ENCODE results near the gene UBE2O. TPM values are rescaled to one million over a fixed set of nuclear protein-coding genes. Genes with fewer than 3 reads are reported as not detected.

The UBE2O gene
- total and polyA plus RNA-seq, 8 donors: 10.4 to 19.8 (median 15.9) TPM

DNA sequence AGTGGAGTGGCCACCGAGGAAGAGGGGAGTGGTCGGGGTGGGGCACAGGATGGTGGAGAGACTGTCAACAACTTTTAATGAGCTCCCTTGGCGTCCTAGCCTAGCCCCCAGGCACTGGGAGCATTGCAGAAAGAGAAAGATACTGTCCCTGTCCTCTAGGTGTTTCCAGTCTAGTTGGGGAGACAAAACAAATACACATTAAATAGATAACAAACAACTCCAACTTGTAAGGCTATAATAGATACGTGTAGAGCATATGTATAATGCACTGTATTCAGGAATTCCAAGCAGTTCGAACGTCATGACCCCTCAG, 435 bp upstream of the UBE2O start:
- 14 to 16% methylated on average over 6 of the region's 6 CpGs for WGBS, 2 donors
- intact Hi-C loops (cut with DNase I): no loop called here
- Histone ChIP-seq H3K27me3 (no peaks in the 10 kb centered on the region), H3K9me3 (no peaks in the 10 kb centered on the region), H3K4me3 (no peak overlapping the region), H3K4me1 (peaks cover 0 to 4% (median 4%) of the 10 kb centered on the region in 3 donors), H3K27ac (no peak overlapping the region), H3K36me3 (no peaks in the 10 kb centered on the region)
- TF ChIP-seq, protein P1, sequence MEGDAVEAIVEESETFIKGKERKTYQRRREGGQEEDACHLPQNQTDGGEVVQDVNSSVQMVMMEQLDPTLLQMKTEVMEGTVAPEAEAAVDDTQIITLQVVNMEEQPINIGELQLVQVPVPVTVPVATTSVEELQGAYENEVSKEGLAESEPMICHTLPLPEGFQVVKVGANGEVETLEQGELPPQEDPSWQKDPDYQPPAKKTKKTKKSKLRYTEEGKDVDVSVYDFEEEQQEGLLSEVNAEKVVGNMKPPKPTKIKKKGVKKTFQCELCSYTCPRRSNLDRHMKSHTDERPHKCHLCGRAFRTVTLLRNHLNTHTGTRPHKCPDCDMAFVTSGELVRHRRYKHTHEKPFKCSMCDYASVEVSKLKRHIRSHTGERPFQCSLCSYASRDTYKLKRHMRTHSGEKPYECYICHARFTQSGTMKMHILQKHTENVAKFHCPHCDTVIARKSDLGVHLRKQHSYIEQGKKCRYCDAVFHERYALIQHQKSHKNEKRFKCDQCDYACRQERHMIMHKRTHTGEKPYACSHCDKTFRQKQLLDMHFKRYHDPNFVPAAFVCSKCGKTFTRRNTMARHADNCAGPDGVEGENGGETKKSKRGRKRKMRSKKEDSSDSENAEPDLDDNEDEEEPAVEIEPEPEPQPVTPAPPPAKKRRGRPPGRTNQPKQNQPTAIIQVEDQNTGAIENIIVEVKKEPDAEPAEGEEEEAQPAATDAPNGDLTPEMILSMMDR (IDR thresholded peaks at IDR 0.05): no peak
- FAIRE-seq: no peak
- ATAC-seq: no peak
- no peak for DNase-seq

DNA sequence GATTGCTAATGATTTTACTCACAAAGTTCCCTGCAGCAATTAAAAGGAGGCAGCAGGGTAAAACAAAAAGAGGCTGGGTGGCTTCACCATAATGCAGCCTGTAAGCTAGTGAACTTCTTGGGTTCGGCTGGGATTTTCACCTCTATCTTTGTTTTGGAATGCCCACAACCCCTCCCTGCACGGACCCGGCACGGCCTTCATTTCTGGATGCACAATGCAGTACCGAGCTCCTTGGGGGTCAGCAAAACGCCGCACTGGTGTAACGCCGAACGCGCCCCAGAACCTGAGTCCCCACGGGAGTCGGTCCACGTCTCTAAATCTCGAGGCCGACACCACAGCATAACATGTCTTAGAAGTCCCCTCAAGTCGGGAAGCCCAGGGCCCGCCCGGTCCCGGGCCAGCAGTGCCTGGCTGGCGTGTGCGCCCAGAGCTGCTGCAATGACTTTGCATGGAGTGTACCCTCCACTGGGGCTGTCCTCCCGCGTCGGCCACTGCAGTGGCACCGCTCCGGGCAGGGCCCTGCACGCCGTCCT, 759 bp downstream of the UBE2O start:
- H3K27me3 ChIP-seq: no peaks in the 10 kb centered on the region
- WGBS, 2 donors: 0 to 1% methylated on average over 25 to 29 of the region's 29 CpGs
- peak in 1 of 6 donors; percentile 82 for DNase-seq
- intact Hi-C loops (cut with DNase I): no loop called here
- H3K4me1 ChIP-seq: peaks cover 0 to 8% (median 4%) of the 10 kb centered on the region in 3 donors
- peak overlapping the region in 2 of 4 donors; percentile 35 to 39 for H3K27ac ChIP-seq
- FAIRE-seq: no peak
- H3K4me3 ChIP-seq: peak overlapping the region; percentile 89 to 99 (median 94)
- ATAC-seq: peak; percentile 57 to 71 (median 67)
- no peaks in the 10 kb centered on the region for H3K9me3 ChIP-seq
- TF ChIP-seq, protein P1 (IDR thresholded peaks at IDR 0.05): no peak
- no peaks in the 10 kb centered on the region for H3K36me3 ChIP-seq

DNA sequence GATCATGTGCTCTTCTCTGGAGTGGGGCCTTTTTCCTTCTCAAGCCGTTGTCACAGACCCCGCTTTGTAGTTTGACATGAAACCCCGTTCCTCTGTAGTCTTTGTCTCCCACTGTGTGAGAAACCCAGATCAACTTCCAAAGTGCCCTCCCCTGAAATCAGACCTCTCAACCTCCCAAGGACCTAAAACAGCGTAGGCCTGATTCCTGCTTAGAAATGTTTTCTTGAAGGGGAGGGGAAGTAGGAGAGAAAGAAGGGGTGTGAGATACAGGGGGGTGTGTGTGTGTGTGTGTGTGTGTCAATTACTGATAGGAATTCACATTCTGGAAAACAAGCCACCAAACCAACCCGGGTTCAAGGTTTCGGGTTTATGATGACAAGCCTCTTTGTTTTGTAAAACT, 1.4 kb downstream of the UBE2O start:
- DNase-seq: no peak
- Histone ChIP-seq H3K27ac (no peak overlapping the region), H3K4me1 (peaks cover 0 to 14% (median 4%) of the 10 kb centered on the region in 3 donors), H3K4me3 (peak overlapping the region in 2 of 4 donors; percentile 92 to 97), H3K27me3 (no peaks in the 10 kb centered on the region), H3K9me3 (no peaks in the 10 kb centered on the region), H3K36me3 (no peaks in the 10 kb centered on the region)
- no peak for FAIRE-seq
- ATAC-seq: no peak
- WGBS, 2 donors: 44% methylated on average over 6 of the region's 6 CpGs
- intact Hi-C loops (cut with DNase I): no loop called here
- TF ChIP-seq, protein P1 (IDR thresholded peaks at IDR 0.05): no peak

DNA sequence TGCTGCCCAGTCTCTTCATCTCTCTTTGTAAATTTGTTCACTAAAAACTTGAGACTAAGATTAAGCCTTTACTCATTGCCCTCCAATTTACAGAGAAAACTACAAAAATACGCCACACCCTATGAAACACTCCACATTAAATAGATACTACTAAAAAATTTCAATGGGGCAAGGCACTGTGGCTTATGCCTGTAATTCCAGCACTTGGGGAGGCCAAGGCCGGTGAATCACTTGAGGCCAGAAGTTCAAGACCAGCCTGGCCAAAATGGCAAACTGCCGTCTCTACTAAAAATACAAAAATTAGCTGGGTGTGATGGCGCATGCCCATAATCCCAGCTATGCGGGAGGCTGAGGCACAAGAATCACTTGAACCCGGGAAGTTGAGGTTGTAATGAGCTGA, 3.8 kb downstream of the UBE2O start:
- DNase-seq (no peak), FAIRE-seq (no peak), ATAC-seq (no peak)
- Histone ChIP-seq H3K4me3 (no peak overlapping the region), H3K9me3 (no peaks in the 10 kb centered on the region), H3K36me3 (no peaks in the 10 kb centered on the region), H3K4me1 (peaks cover 0 to 19% (median 4%) of the 10 kb centered on the region in 3 donors), H3K27ac (no peak overlapping the region), H3K27me3 (no peaks in the 10 kb centered on the region)
- intact Hi-C loops (cut with DNase I): no loop called here
- TF ChIP-seq, protein P1 (IDR thresholded peaks at IDR 0.05): no peak
- WGBS, 2 donors: 96 to 97% methylated on average over 6 of the region's 6 CpGs

DNA sequence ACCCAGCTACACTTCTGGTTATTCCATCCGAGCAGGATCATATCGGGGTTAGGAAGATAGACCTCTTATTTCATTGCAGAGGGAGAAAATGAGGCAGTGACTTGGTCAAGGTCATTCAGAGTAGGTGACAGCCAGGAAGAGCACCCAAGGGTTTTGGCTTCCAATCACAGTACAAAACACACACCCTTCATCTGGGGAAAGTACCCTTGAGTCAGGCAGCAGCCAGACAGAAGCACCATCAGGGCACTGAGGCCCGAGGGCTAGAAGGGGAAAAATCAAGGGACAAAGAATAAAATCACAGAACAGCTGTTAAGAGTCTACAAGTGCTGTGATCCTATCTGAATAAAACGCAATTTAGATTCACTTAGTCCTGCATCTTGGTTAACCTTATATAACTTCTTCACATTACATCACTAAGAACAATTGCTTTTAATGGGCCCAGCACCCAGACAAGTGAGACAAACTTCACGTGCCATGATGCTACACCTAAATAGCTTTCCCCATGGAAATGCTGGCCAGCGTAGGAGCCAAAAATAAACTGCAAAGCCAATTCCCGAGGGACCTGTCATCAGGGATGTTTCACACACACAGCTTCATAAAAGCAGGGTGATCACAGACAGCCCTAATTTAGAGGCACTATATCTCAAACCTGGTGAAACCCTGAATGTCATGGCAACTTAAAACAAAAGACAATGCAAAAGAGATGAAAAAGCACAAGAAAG, 4.9 kb downstream of the UBE2O start:
- Histone ChIP-seq H3K27me3 (no peaks in the 10 kb centered on the region), H3K4me1 (peaks cover 0 to 19% (median 4%) of the 10 kb centered on the region in 3 donors), H3K36me3 (no peaks in the 10 kb centered on the region), H3K9me3 (no peaks in the 10 kb centered on the region), H3K27ac (no peak overlapping the region), H3K4me3 (no peak overlapping the region)
- no peak for ATAC-seq
- TF ChIP-seq, protein P1 (IDR thresholded peaks at IDR 0.05): no peak
- DNase-seq: no peak
- WGBS, 2 donors: 60 to 77% methylated on average over 7 of the region's 7 CpGs
- intact Hi-C loops (cut with DNase I): no loop called here
- FAIRE-seq: no peak
